Cardiac muscle cell (in vitro differentiated cells and primary cell): ENCODE measurements around the gene SLC16A8. TPM values are rescaled to one million over a fixed set of nuclear protein-coding genes. Genes with fewer than 3 reads are reported as not detected.

ENCODE experiments used
- DNase-seq, 2 donors: peaks; one replicate each; pipeline versions ENCODE4 v3.0.0 to v3.0.0-alpha.2; 2010 to 2017; ENCODE audit warnings: low read depth in 1 of 2, low spot score in 1 of 2
- H3K27ac ChIP-seq: fragments of 200-600 bp; sonication (generic); 2 replicates; pipeline ENCODE4 v1.5.1; 2016
- H3K27me3 ChIP-seq: fragments of 200-600 bp; sonication (generic); 2 replicates; pipeline ENCODE4 v1.6.0; 2016; ENCODE audit warnings: control low read depth
- H3K36me3 ChIP-seq: fragments of 200-600 bp; sonication (generic); 2 replicates; pipeline ENCODE4 v1.5.1; 2016; ENCODE audit warnings: control low read depth
- H3K4me1 ChIP-seq: fragments of 200-600 bp; sonication (generic); 2 replicates; pipeline ENCODE4 v1.8.1; 2017; ENCODE audit warnings: low read depth, mild to moderate bottlenecking, mixed run types
- H3K4me3 ChIP-seq: fragments of 200-600 bp; sonication (generic); 2 replicates; pipeline ENCODE4 v1.5.1; 2016; ENCODE audit warnings: mild to moderate bottlenecking
- H3K9me3 ChIP-seq: fragments of 200-600 bp; sonication (generic); 2 replicates; pipeline ENCODE4 v1.5.1; 2017; ENCODE audit warnings: low read depth, mild to moderate bottlenecking, control low read depth
- CTCF ChIP-seq: IDR thresholded peaks from 2 replicates; pipeline ENCODE4 v1.5.1; 2012; ENCODE audit warnings: low read depth, mild to moderate bottlenecking, low read length
- polyA plus RNA-seq: library from polyadenylated mRNA; unstranded; fragments of >200 nt; fragmentation: Nextera tagmentation; extraction: Ambion mirVana; gene quantifications from 2 replicates; pipeline ENCODE4 v1.2.1, GENCODE V29; 2016
- total RNA-seq: library from RNA; depleted of rRNA; stranded (reverse); fragments of >200 nt; gene quantifications from 2 replicates; pipeline ENCODE4 v1.2.3, GENCODE V29; 2016

Gene SLC16A8
- total and polyA plus RNA-seq, 2 experiments from 2014 or later: 0.60 to 1.7 TPM

- no peaks in the 10 kb centered on the region for H3K9me3 ChIP-seq
- no peak for DNase-seq
- no peaks in the 10 kb centered on the region for H3K4me1 ChIP-seq
- no peak for TF ChIP-seq CTCF
- H3K27ac ChIP-seq: no peak overlapping the region
- H3K27me3 ChIP-seq: no peaks in the 10 kb centered on the region
- no peak overlapping the region for H3K4me3 ChIP-seq
- no peaks in the 10 kb centered on the region for H3K36me3 ChIP-seq
Observed at GRCh38 chr22:38115423-38116205, 31.6 kb upstream of the SLC16A8 start.

- H3K27ac ChIP-seq: no peak overlapping the region
Observed at GRCh38 chr22:38114484-38115398, 30.8 kb upstream of the SLC16A8 start.

GRCh38 chr22:38112381-38112780 lies 28.4 kb upstream of the SLC16A8 start:
- Histone ChIP-seq H3K36me3 (no peaks in the 10 kb centered on the region), H3K4me1 (no peaks in the 10 kb centered on the region), H3K27ac (no peak overlapping the region), H3K4me3 (no peak overlapping the region), H3K27me3 (no peaks in the 10 kb centered on the region), H3K9me3 (no peaks in the 10 kb centered on the region)
- no peak for TF ChIP-seq CTCF
- no peak for DNase-seq

More at GRCh38 chr22:38114484-38115398, 30.8 kb upstream of the SLC16A8 start:
- peak; percentile 93 for TF ChIP-seq CTCF
- Histone ChIP-seq H3K27me3 (no peaks in the 10 kb centered on the region), H3K9me3 (no peaks in the 10 kb centered on the region), H3K4me3 (no peak overlapping the region), H3K4me1 (no peaks in the 10 kb centered on the region), H3K36me3 (no peaks in the 10 kb centered on the region)
- peak; percentile 88 to 90 for DNase-seq

GRCh38 chr22:38111925-38112355 lies 28.0 kb upstream of the SLC16A8 start:
- Histone ChIP-seq H3K27me3 (no peaks in the 10 kb centered on the region), H3K36me3 (no peaks in the 10 kb centered on the region), H3K27ac (no peak overlapping the region), H3K4me1 (no peaks in the 10 kb centered on the region), H3K4me3 (no peak overlapping the region), H3K9me3 (no peaks in the 10 kb centered on the region)
- TF ChIP-seq CTCF: no peak
- no peak for DNase-seq

GRCh38 chr22:38110863-38111852 lies 27.2 kb upstream of the SLC16A8 start:
- DNase-seq: no peak
- TF ChIP-seq CTCF: no peak

More at GRCh38 chr22:38110863-38111852, 27.2 kb upstream of the SLC16A8 start:
- Histone ChIP-seq H3K36me3 (no peaks in the 10 kb centered on the region), H3K4me3 (no peak overlapping the region), H3K27ac (no peak overlapping the region), H3K9me3 (no peaks in the 10 kb centered on the region), H3K27me3 (no peaks in the 10 kb centered on the region), H3K4me1 (no peaks in the 10 kb centered on the region)
